ENCODE measurements around the gene ADGRV1.

DNA sequence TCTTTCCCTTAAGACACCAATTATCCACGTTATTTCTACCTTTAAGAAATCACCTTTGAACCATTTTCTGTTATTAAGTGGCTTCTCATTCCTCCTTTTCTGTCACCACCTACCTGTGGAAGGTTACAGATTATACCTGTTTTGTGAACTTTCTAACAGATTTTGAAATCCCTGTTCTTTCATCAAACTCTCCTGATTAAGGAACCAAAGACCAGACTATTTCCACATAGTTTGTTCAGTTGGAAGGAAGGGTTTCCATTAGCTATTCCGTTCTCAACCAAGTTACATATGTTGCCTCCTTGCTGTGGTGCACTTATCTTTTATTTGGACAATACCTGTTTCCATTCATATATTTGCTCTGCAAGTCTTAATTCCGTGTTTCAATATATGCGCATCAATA is 343.6 kb downstream of the ADGRV1 start:
- TF ChIP-seq, protein P1, sequence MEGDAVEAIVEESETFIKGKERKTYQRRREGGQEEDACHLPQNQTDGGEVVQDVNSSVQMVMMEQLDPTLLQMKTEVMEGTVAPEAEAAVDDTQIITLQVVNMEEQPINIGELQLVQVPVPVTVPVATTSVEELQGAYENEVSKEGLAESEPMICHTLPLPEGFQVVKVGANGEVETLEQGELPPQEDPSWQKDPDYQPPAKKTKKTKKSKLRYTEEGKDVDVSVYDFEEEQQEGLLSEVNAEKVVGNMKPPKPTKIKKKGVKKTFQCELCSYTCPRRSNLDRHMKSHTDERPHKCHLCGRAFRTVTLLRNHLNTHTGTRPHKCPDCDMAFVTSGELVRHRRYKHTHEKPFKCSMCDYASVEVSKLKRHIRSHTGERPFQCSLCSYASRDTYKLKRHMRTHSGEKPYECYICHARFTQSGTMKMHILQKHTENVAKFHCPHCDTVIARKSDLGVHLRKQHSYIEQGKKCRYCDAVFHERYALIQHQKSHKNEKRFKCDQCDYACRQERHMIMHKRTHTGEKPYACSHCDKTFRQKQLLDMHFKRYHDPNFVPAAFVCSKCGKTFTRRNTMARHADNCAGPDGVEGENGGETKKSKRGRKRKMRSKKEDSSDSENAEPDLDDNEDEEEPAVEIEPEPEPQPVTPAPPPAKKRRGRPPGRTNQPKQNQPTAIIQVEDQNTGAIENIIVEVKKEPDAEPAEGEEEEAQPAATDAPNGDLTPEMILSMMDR (IDR thresholded peaks at IDR 0.05) = no peak
- no peak for TF ChIP-seq ZFX (IDR thresholded peaks at IDR 0.05; ENCODE audit: borderline replicate concordance)

All from 22Rv1 (cell line).